HEK293 (cell line): Measurements from ENCODE around the gene OSCP1.

Source experiments
- BCL11B ChIP-seq: fragments of 450-650 bp; formaldehyde crosslinking; IDR thresholded peaks from 2 replicates; pipeline ENCODE4 v1.5.1; 2016; ENCODE audit warnings: low read depth, missing biosample characterization, missing genetic modification characterization
- EGR2 ChIP-seq: fragments of 450-650 bp; formaldehyde crosslinking; IDR thresholded peaks from 2 replicates; pipeline ENCODE4 v1.5.1; 2016; ENCODE audit warnings: low read depth, missing biosample characterization, missing genetic modification characterization
- PRDM1 ChIP-seq: fragments of 450-650 bp; formaldehyde crosslinking; IDR thresholded peaks from 2 replicates; pipeline ENCODE4; 2016; ENCODE audit warnings: missing biosample characterization, missing genetic modification characterization
- SP2 ChIP-seq: fragments of 450-650 bp; formaldehyde crosslinking; IDR thresholded peaks from 2 replicates; pipeline ENCODE4 v1.5.1; 2016; ENCODE audit warnings: missing biosample characterization, missing genetic modification characterization
- SP3 ChIP-seq: fragments of 450-650 bp; formaldehyde crosslinking; IDR thresholded peaks from 2 replicates; pipeline ENCODE4 v1.5.1; 2016; ENCODE audit warnings: missing biosample characterization, missing genetic modification characterization
- YY1 ChIP-seq: fragments of 450-650 bp; formaldehyde crosslinking; IDR thresholded peaks from 2 replicates; pipeline ENCODE4 v1.5.1; 2018; ENCODE audit warnings: missing biosample characterization, missing genetic modification characterization
- ZFP69B ChIP-seq: fragments of 450-650 bp; formaldehyde crosslinking; IDR thresholded peaks from 2 replicates; pipeline ENCODE4 v1.5.1; 2016; ENCODE audit warnings: missing biosample characterization, missing genetic modification characterization
- ZIC2 ChIP-seq: fragments of 450-650 bp; formaldehyde crosslinking; IDR thresholded peaks from 2 replicates; pipeline ENCODE4 v1.5.1; 2016; ENCODE audit warnings: missing biosample characterization, missing genetic modification characterization
- ZNF114 ChIP-seq: fragments of 450-650 bp; formaldehyde crosslinking; IDR thresholded peaks from 2 replicates; pipeline ENCODE4 v1.5.0; 2017; ENCODE audit warnings: missing biosample characterization, missing genetic modification characterization
- ZNF146 ChIP-seq: fragments of 450-650 bp; formaldehyde crosslinking; IDR thresholded peaks from 2 replicates; pipeline ENCODE4 v1.5.1; 2016; ENCODE audit warnings: missing biosample characterization, missing genetic modification characterization
- ZNF155 ChIP-seq: fragments of 450-650 bp; formaldehyde crosslinking; IDR thresholded peaks from 2 replicates; pipeline ENCODE4 v1.5.1; 2016; ENCODE audit warnings: missing biosample characterization, missing genetic modification characterization
- ZNF157 ChIP-seq: fragments of 450-650 bp; formaldehyde crosslinking; IDR thresholded peaks from 2 replicates; pipeline ENCODE4 v1.5.1; 2016; ENCODE audit warnings: missing biosample characterization, missing genetic modification characterization
- ZNF174 ChIP-seq: fragments of 450-650 bp; formaldehyde crosslinking; IDR thresholded peaks from 2 replicates; pipeline ENCODE4 v1.5.0; 2017; ENCODE audit warnings: missing biosample characterization, mild to moderate bottlenecking, missing genetic modification characterization
- ZNF175 ChIP-seq: fragments of 450-650 bp; formaldehyde crosslinking; IDR thresholded peaks from 2 replicates; pipeline ENCODE4 v1.5.1; 2016; ENCODE audit warnings: missing biosample characterization, missing genetic modification characterization
- ZNF19 ChIP-seq: fragments of 450-650 bp; formaldehyde crosslinking; IDR thresholded peaks from 2 replicates; pipeline ENCODE4; 2016; ENCODE audit warnings: missing biosample characterization, missing genetic modification characterization, low read depth
- ZNF2 ChIP-seq: fragments of 450-650 bp; formaldehyde crosslinking; IDR thresholded peaks from 2 replicates; pipeline ENCODE4 v1.5.1; 2016; ENCODE audit warnings: missing biosample characterization, missing genetic modification characterization
- ZNF24 ChIP-seq: fragments of 450-650 bp; formaldehyde crosslinking; IDR thresholded peaks from 2 replicates; pipeline ENCODE4 v1.5.1; 2016; ENCODE audit warnings: missing biosample characterization, missing genetic modification characterization
- ZNF394 ChIP-seq: fragments of 450-650 bp; formaldehyde crosslinking; IDR thresholded peaks from 2 replicates; pipeline ENCODE4 v1.5.1; 2016; ENCODE audit warnings: missing biosample characterization, missing genetic modification characterization, mild to moderate bottlenecking, moderate library complexity, borderline replicate concordance
- ZNF426 ChIP-seq: fragments of 450-650 bp; formaldehyde crosslinking; IDR thresholded peaks from 2 replicates; pipeline ENCODE4 v1.5.1; 2017; ENCODE audit warnings: missing biosample characterization, missing genetic modification characterization, mild to moderate bottlenecking, inconsistent platforms, moderate library complexity
- ZNF48 ChIP-seq: fragments of 450-650 bp; formaldehyde crosslinking; IDR thresholded peaks from 2 replicates; pipeline ENCODE4 v1.5.1; 2016; ENCODE audit warnings: missing biosample characterization, missing genetic modification characterization
- ZNF560 ChIP-seq: fragments of 450-650 bp; formaldehyde crosslinking; IDR thresholded peaks from 2 replicates; pipeline ENCODE4 v1.5.1; 2017; ENCODE audit warnings: missing biosample characterization, missing genetic modification characterization, borderline replicate concordance
- ZNF561 ChIP-seq: fragments of 450-650 bp; IDR thresholded peaks from 2 replicates; pipeline ENCODE4 v1.5.1; 2018; ENCODE audit warnings: missing biosample characterization, missing genetic modification characterization, borderline replicate concordance
- ZNF600 ChIP-seq: fragments of 450-650 bp; formaldehyde crosslinking; IDR thresholded peaks from 2 replicates; pipeline ENCODE4 v1.5.1; 2016; ENCODE audit warnings: missing biosample characterization, missing genetic modification characterization
- ZNF658 ChIP-seq: fragments of 450-650 bp; formaldehyde crosslinking; IDR thresholded peaks from 2 replicates; pipeline ENCODE4; 2016; ENCODE audit warnings: missing biosample characterization, missing genetic modification characterization
- ZNF664 ChIP-seq: fragments of 450-650 bp; formaldehyde crosslinking; IDR thresholded peaks from 2 replicates; pipeline ENCODE4 v1.5.1; 2016; ENCODE audit warnings: missing biosample characterization, missing genetic modification characterization
- ZNF76 ChIP-seq: fragments of 450-650 bp; formaldehyde crosslinking; IDR thresholded peaks from 2 replicates; pipeline ENCODE4; 2016; ENCODE audit warnings: low read depth, missing biosample characterization, missing genetic modification characterization, borderline replicate concordance
- ZNF768 ChIP-seq: fragments of 450-650 bp; formaldehyde crosslinking; IDR thresholded peaks from 2 replicates; pipeline ENCODE4 v1.5.1; 2018; ENCODE audit warnings: missing biosample characterization, mild to moderate bottlenecking, missing genetic modification characterization
- ZNF776 ChIP-seq: fragments of 450-650 bp; formaldehyde crosslinking; IDR thresholded peaks from 2 replicates; pipeline ENCODE4 v1.5.0; 2017; ENCODE audit warnings: missing biosample characterization, missing genetic modification characterization, borderline replicate concordance
- ZNF785 ChIP-seq: fragments of 450-650 bp; formaldehyde crosslinking; IDR thresholded peaks from 2 replicates; pipeline ENCODE4 v1.5.1; 2016; ENCODE audit warnings: missing biosample characterization, missing genetic modification characterization
- ZNF830 ChIP-seq: fragments of 450-650 bp; IDR thresholded peaks from 2 replicates; pipeline ENCODE4 v1.5.0; 2018; ENCODE audit warnings: missing biosample characterization, missing genetic modification characterization, low read depth, mild to moderate bottlenecking, moderate library complexity
- ZNF843 ChIP-seq: fragments of 450-650 bp; formaldehyde crosslinking; IDR thresholded peaks from 2 replicates; pipeline ENCODE4 v1.5.1; 2016; ENCODE audit warnings: missing biosample characterization, missing genetic modification characterization
- TF ChIP-seq, protein P1 (sequence below): sonication (generic); formaldehyde crosslinking; IDR thresholded peaks from 2 replicates; pipeline ENCODE4 v1.8.1; 2022; ENCODE audit warnings: mild to moderate bottlenecking, moderate library complexity, missing genetic modification reagents
- TF ChIP-seq, protein P2 (sequence below): fragments of 450-650 bp; formaldehyde crosslinking; IDR thresholded peaks from 2 replicates; pipeline ENCODE4 v1.5.1; 2016; ENCODE audit warnings: missing biosample characterization, missing genetic modification characterization
- TF ChIP-seq, protein P3 (sequence below): fragments of 450-650 bp; formaldehyde crosslinking; IDR thresholded peaks from 2 replicates; pipeline ENCODE4; 2016; ENCODE audit warnings: missing biosample characterization, missing genetic modification characterization
- TF ChIP-seq, protein P4 (sequence below): fragments of 450-650 bp; formaldehyde crosslinking; IDR thresholded peaks from 2 replicates; pipeline ENCODE4 v1.5.1; 2016; ENCODE audit warnings: missing biosample characterization, missing genetic modification characterization

Gene OSCP1

DNA sequence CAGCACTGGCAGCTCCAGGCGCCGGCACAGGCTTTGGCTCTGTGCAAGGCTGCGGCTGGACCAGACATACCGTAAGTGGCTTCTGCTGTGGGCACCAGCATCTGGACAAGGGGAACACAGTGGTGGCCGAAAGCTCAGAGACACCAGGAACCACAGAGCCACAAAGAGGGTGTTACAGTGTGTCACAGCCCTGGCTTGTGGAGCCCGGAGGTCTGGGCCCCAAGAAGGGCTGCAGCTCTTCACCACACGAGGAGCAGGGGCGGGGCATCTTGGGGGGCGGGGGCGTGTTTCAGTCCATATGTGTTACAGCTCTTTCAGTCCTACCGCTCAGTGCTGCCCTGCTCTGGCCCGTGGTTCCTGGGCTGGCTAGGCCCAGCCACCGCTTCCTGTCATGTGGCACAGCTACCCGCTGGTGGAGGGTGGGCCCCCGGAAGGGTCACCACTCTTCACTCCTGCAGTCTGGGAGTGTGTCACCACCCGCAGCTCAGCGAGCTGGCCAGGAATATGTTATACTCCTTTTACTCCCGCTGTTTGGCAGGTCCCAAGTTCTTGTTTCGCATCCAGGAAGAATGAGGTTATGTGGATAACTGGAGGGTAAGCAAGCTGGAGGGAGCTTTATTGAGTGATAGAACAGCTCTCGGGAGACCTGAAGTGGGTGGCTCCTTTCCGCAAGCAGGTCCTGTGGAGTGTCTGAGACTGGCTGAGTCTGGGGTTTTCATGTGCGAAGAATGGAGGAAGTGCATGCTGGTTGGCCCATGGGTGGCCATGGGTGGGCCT, 49.2 kb downstream of the OSCP1 start (continued):
- TF ChIP-seq ZNF2 (tag by site-specific recombination) (no peak), ZNF48 (tag by site-specific recombination) (no peak), ZNF155 (tag by site-specific recombination) (no peak), ZNF785 (tag by site-specific recombination) (no peak), BCL11B (no peak), ZNF19 (tag by site-specific recombination) (no peak), ZNF561 (tag by site-specific recombination) (peak; percentile 84; the same call in 1 of the 2 replicates), ZNF114 (tag by site-specific recombination) (no peak), ZNF560 (tag by site-specific recombination) (no peak), ZNF830 (tag by site-specific recombination) (no peak), YY1 (tag by site-specific recombination) (no peak), SP2 (tag by site-specific recombination) (peak; percentile 87), ZNF768 (tag by site-specific recombination) (no peak), ZNF146 (tag by site-specific recombination) (0 out of 2 replicates have a peak, but pooled peaks have one; percentile 3), ZNF157 (tag by site-specific recombination) (no peak), ZNF426 (no peak), ZNF76 (peak; percentile 58; the same call in 1 of the 2 replicates), ZNF664 (0 out of 2 replicates have a peak, but pooled peaks have one; percentile 7), ZNF843 (tag by site-specific recombination) (no peak), ZNF394 (peak; percentile 42; the same call in 1 of the 2 replicates), ZNF658 (tag by site-specific recombination) (no peak), PRDM1 (tag by site-specific recombination) (no peak), ZNF600 (tag by site-specific recombination) (peak; percentile 81), ZNF776 (no peak), SP3 (peak; percentile 70; the same call in 1 of the 2 replicates), ZIC2 (tag by site-specific recombination) (peak; percentile 79), ZFP69B (peak; percentile 92), ZNF24 (tag by site-specific recombination) (peak; percentile 51; the same call in 1 of the 2 replicates), ZNF175 (tag by site-specific recombination) (no peak), EGR2 (no peak), ZNF174 (no peak)
- TF ChIP-seq, protein P1, sequence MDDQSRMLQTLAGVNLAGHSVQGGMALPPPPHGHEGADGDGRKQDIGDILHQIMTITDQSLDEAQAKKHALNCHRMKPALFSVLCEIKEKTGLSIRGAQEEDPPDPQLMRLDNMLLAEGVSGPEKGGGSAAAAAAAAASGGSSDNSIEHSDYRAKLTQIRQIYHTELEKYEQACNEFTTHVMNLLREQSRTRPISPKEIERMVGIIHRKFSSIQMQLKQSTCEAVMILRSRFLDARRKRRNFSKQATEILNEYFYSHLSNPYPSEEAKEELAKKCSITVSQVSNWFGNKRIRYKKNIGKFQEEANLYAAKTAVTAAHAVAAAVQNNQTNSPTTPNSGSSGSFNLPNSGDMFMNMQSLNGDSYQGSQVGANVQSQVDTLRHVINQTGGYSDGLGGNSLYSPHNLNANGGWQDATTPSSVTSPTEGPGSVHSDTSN (CRISPR knock-in tag) = no peak
- TF ChIP-seq, protein P2, sequence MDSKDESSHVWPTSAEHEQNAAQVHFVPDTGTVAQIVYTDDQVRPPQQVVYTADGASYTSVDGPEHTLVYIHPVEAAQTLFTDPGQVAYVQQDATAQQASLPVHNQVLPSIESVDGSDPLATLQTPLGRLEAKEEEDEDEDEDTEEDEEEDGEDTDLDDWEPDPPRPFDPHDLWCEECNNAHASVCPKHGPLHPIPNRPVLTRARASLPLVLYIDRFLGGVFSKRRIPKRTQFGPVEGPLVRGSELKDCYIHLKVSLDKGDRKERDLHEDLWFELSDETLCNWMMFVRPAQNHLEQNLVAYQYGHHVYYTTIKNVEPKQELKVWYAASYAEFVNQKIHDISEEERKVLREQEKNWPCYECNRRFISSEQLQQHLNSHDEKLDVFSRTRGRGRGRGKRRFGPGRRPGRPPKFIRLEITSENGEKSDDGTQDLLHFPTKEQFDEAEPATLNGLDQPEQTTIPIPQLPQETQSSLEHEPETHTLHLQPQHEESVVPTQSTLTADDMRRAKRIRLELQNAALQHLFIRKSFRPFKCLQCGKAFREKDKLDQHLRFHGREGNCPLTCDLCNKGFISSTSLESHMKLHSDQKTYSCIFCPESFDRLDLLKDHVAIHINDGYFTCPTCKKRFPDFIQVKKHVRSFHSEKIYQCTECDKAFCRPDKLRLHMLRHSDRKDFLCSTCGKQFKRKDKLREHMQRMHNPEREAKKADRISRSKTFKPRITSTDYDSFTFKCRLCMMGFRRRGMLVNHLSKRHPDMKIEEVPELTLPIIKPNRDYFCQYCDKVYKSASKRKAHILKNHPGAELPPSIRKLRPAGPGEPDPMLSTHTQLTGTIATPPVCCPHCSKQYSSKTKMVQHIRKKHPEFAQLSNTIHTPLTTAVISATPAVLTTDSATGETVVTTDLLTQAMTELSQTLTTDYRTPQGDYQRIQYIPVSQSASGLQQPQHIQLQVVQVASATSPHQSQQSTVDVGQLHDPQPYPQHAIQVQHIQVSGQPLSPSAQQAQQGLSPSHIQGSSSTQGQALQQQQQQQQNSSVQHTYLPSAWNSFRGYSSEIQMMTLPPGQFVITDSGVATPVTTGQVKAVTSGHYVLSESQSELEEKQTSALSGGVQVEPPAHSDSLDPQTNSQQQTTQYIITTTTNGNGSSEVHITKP (tag by site-specific recombination) = peak; percentile 37; the same call in 1 of the 2 replicates
- TF ChIP-seq, protein P3, sequence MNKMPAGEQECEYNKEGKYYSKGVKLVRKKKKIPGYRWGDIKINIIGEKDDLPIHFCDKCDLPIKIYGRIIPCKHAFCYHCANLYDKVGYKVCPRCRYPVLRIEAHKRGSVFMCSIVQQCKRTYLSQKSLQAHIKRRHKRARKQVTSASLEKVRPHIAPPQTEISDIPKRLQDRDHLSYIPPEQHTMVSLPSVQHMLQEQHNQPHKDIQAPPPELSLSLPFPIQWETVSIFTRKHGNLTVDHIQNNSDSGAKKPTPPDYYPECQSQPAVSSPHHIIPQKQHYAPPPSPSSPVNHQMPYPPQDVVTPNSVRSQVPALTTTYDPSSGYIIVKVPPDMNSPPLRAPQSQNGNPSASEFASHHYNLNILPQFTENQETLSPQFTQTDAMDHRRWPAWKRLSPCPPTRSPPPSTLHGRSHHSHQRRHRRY (tag by site-specific recombination) = 0 out of 2 replicates have a peak, but pooled peaks have one; percentile 41
- TF ChIP-seq, protein P4, sequence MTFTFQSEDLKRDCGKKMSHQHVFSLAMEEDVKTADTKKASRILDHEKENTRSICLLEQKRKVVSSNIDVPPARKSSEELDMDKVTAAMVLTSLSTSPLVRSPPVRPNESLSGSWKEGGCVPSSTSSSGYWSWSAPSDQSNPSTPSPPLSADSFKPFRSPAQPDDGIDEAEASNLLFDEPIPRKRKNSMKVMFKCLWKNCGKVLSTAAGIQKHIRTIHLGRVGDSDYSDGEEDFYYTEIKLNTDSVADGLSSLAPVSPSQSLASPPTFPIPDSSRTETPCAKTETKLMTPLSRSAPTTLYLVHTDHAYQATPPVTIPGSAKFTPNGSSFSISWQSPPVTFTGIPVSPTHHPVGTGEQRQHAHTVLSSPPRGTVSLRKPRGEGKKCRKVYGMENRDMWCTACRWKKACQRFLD (tag by site-specific recombination) = no peak
